Measurements from ENCODE around the gene LAMA3.

DNA sequence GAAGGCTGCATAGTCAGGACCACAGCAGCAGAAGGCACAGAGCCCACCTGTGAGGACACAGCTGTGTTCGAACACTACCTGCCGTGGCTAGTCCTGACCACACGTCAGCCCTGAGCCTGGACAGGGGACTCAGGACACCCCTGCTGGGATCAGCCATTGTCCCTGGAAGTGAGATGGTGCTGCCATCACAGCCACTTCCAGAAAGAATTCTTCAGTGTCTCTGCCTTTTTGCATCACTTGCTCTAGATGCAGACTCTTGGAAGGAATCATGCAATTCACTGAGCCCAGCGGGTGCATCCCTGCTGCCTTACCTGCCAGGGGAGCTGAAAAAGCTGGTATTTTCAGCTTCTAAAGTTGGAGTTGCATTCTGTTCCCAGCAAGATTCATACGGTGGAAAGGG is 49.3 kb downstream of the LAMA3 start:
- TF ChIP-seq EZH2 (conservative IDR thresholded peaks at IDR 0.05; ENCODE audit: low read depth, low read length) (no peak), ZNF138 (CRISPR knock-in tag; IDR thresholded peaks at IDR 0.05; ENCODE audit: low read depth) (no peak), NR2C2 (CRISPR knock-in tag; IDR thresholded peaks at IDR 0.05; ENCODE audit: borderline replicate concordance) (no peak), ZNF253 (CRISPR knock-in tag; IDR thresholded peaks at IDR 0.05; ENCODE audit: borderline replicate concordance) (no peak), NFKB2 (CRISPR knock-in tag; IDR thresholded peaks at IDR 0.05; ENCODE audit: borderline replicate concordance) (no peak), ZNF383 (CRISPR knock-in tag; IDR thresholded peaks at IDR 0.05; ENCODE audit: borderline replicate concordance) (no peak), SUZ12 (IDR thresholded peaks at IDR 0.05; ENCODE audit: low read depth, low read length) (no peak), ZKSCAN1 (IDR thresholded peaks at IDR 0.05; ENCODE audit: low read length) (no peak), GABPA (IDR thresholded peaks at IDR 0.05; ENCODE audit: low read depth, low read length) (no peak), GABPA (CRISPR knock-in tag; IDR thresholded peaks at IDR 0.05; ENCODE audit: low read depth) (no peak), MTF2 (CRISPR knock-in tag; IDR thresholded peaks at IDR 0.05; ENCODE audit: borderline replicate concordance) (no peak), POLR2AphosphoS5 (IDR thresholded peaks at IDR 0.05; ENCODE audit: low read depth, low read length) (no peak), FOXK1 (CRISPR knock-in tag; IDR thresholded peaks at IDR 0.05; ENCODE audit: borderline replicate concordance, low read depth) (no peak), CHD2 (IDR thresholded peaks at IDR 0.05; ENCODE audit: low read depth, low read length) (no peak)
- TF ChIP-seq, protein P1, sequence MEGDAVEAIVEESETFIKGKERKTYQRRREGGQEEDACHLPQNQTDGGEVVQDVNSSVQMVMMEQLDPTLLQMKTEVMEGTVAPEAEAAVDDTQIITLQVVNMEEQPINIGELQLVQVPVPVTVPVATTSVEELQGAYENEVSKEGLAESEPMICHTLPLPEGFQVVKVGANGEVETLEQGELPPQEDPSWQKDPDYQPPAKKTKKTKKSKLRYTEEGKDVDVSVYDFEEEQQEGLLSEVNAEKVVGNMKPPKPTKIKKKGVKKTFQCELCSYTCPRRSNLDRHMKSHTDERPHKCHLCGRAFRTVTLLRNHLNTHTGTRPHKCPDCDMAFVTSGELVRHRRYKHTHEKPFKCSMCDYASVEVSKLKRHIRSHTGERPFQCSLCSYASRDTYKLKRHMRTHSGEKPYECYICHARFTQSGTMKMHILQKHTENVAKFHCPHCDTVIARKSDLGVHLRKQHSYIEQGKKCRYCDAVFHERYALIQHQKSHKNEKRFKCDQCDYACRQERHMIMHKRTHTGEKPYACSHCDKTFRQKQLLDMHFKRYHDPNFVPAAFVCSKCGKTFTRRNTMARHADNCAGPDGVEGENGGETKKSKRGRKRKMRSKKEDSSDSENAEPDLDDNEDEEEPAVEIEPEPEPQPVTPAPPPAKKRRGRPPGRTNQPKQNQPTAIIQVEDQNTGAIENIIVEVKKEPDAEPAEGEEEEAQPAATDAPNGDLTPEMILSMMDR (CRISPR knock-in tag; IDR thresholded peaks at IDR 0.05), result no peak
